GM23248 (cell line): Measurements from ENCODE around the gene WASHC1.
"Not testable (repeated sequence)": the region's sequence is repeated elsewhere in the genome, so short reads cannot be mapped to it uniquely, and the experiment has no call there.

ENCODE experiments used
- EZH2 ChIP-seq: fragments of 200-600 bp; sonication (generic); IDR thresholded peaks from 2 replicates; pipeline ENCODE4 v1.6.1; 2018; ENCODE audit warnings: antibody characterized with exemption, mild to moderate bottlenecking; ENCODE audit not compliant: insufficient read depth, poor library complexity, severe bottlenecking
- EZH2phosphoT487 ChIP-seq: fragments of 200-600 bp; sonication (generic); IDR thresholded peaks from 2 replicates; pipeline ENCODE4 v1.6.1; 2018; ENCODE audit warnings: antibody characterized with exemption, moderate library complexity, mild to moderate bottlenecking, low read depth; ENCODE audit not compliant: insufficient read depth

DNA sequence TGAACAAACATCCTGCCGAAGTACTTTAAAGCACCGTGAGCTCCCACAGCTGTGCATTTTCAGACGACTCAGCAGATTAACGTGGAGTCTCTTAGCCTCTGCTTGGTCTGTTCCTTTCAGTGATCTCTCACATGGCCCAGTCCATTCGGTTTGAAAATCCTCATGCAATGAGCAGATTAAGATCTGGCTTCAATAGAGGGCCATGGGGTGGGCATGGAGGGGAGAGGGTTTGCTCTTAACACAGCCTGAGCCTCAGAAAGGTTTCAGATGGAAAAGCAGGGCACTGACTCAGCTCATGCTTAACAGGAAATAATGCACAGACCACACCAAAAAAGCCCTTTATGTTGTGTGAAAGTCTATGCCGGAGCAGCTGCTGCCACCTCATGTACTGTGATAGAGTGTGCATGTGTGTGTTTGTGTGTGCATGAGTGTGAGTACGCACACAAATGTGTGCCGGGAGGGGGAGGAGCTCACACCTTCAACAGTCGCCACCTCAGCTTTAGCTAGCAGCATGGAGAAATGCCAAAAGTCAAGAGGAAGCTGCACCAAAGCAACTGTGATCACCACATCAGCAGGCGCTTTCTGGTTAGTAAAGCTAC, 33.9 kb upstream of the WASHC1 start:
- not testable (repeated sequence) for TF ChIP-seq EZH2phosphoT487, EZH2
